Keratinocyte (primary cell): ENCODE results near the gene TOX2. TPM values are rescaled to one million over a fixed set of nuclear protein-coding genes. Genes with fewer than 3 reads are reported as not detected.
A peak's percentile ranks its signal among the peaks of the same experiment; 100 is the strongest.

ENCODE experiments used
- DNase-seq: peaks from one replicate; pipeline ENCODE4 v3.0.0-alpha.2; 2011; ENCODE audit warnings: low read depth, missing footprints, low spot score
- FAIRE-seq: peaks from 2 replicates; lab custom pipeline; 2011; peaks lifted over from hg19 to GRCh38; lab: Jason Lieb, UNC
- H2AFZ ChIP-seq: 2 replicates; pipeline ENCODE4 v1.6.0; 2012; ENCODE audit warnings: low read length, control low read depth, inconsistent platforms; ENCODE audit not compliant: control insufficient read depth
- H3K27ac ChIP-seq: 2 replicates; pipeline ENCODE4 v1.5.1; 2011; ENCODE audit warnings: low read length; ENCODE audit not compliant: control insufficient read depth, insufficient read depth
- H3K27me3 ChIP-seq: 3 replicates; pipeline ENCODE4 v1.6.0; 2011; ENCODE audit warnings: low read length; ENCODE audit not compliant: control insufficient read depth, insufficient read depth; ENCODE audit errors: extremely low read depth
- H3K36me3 ChIP-seq, 2 experiments: 2 replicates in 1 of 2; 3 replicates in 1 of 2; pipeline ENCODE4 v1.5.1; 2011; ENCODE audit warnings: low read length in 2 of 2, mild to moderate bottlenecking in 1 of 2; ENCODE audit not compliant: control insufficient read depth in 2 of 2, insufficient read depth in 2 of 2; ENCODE audit errors: extremely low read depth in 1 of 2
- H3K4me1 ChIP-seq: 3 replicates; pipeline ENCODE4 v1.5.1; 2011; ENCODE audit warnings: low read length; ENCODE audit not compliant: control insufficient read depth, insufficient read depth; ENCODE audit errors: extremely low read depth
- H3K4me2 ChIP-seq: 3 replicates; pipeline ENCODE4 v1.6.0; 2011; ENCODE audit warnings: low read depth, low read length; ENCODE audit not compliant: control insufficient read depth, insufficient read depth; ENCODE audit errors: extremely low read depth
- H3K4me3 ChIP-seq, 3 experiments: fragments of 200-600 bp in 1 of 3; sonication (generic) in 1 of 3; 2 replicates in 2 of 3; 3 replicates in 1 of 3; pipeline ENCODE4 v1.5.1; 2011 to 2016; ENCODE audit warnings: low read length in 3 of 3, mild to moderate bottlenecking in 3 of 3, control low read depth in 2 of 3, inconsistent platforms in 1 of 3, low read depth in 1 of 3, mixed read lengths in 1 of 3, mixed run types in 1 of 3, moderate library complexity in 1 of 3; ENCODE audit not compliant: control insufficient read depth in 2 of 3, insufficient read depth in 2 of 3; ENCODE audit errors: extremely low read depth in 1 of 3
- H3K79me2 ChIP-seq: 2 replicates; pipeline ENCODE4 v1.6.0; 2012; ENCODE audit warnings: low read length; ENCODE audit not compliant: control insufficient read depth, insufficient read depth
- H3K9ac ChIP-seq: 3 replicates; pipeline ENCODE4 v1.6.0; 2011; ENCODE audit warnings: low read length; ENCODE audit not compliant: control insufficient read depth, insufficient read depth; ENCODE audit errors: extremely low read depth
- H3K9me1 ChIP-seq: 3 replicates; pipeline ENCODE4 v1.6.0; 2011; ENCODE audit warnings: low read length; ENCODE audit not compliant: control insufficient read depth, insufficient read depth; ENCODE audit errors: extremely low read depth
- H3K9me3 ChIP-seq: 2 replicates; pipeline ENCODE4 v1.5.1; 2012; ENCODE audit warnings: low read depth, low read length; ENCODE audit not compliant: control insufficient read depth
- H4K20me1 ChIP-seq: 3 replicates; pipeline ENCODE4 v1.6.0; 2011; ENCODE audit warnings: low read length; ENCODE audit not compliant: control insufficient read depth, insufficient read depth; ENCODE audit errors: extremely low read depth
- CTCF ChIP-seq, 3 experiments: IDR thresholded peaks in 1 of 3; conservative IDR thresholded peaks in 1 of 3; optimal IDR thresholded peaks in 1 of 3; 2 replicates in 2 of 3; 3 replicates in 1 of 3; pipeline versions ENCODE3 to v1.5.1; 2011; ENCODE audit warnings: low read length in 3 of 3, mild to moderate bottlenecking in 3 of 3, moderate library complexity in 2 of 3, control low read depth in 1 of 3, inconsistent platforms in 1 of 3; ENCODE audit not compliant: insufficient read depth in 2 of 3; ENCODE audit errors: extremely low read depth in 1 of 3
- EZH2 ChIP-seq: IDR thresholded peaks from one replicate; pipeline ENCODE4 v1.6.1; 2012; ENCODE audit warnings: inconsistent platforms, mild to moderate bottlenecking, low read length, moderate library complexity
- dilution Hi-C: fragments of 300-500 bp; cut with MboI; formaldehyde crosslinking; loops from one replicate; pipeline ENCODE4 v1.7.0; 2020; ENCODE audit warnings: low sequenced_read_pairs; ENCODE audit not compliant: extremely low pct_ligation_motif_present
- polyA plus RNA-seq, 5 experiments: library from polyadenylated mRNA; depleted of rRNA in 3 of 5; stranded (reverse) in 3 of 5; stranded (forward) in 1 of 5; unstranded in 1 of 5; fragments of >200 nt; gene quantifications; 1 replicate in 1 of 5; 2 replicates in 3 of 5; 3 replicates in 1 of 5; pipeline versions ENCODE4 v1.2.1 to v1.2.3, GENCODE V29; 2011 to 2012; ENCODE audit warnings: missing spikeins in 2 of 5, low read depth in 1 of 5, low replicate concordance in 1 of 5

Gene TOX2
- polyA plus RNA-seq, 1 donor (not counting 4 experiments of a cell fraction or from before 2014, with no cell fraction given): 0.20 TPM

GRCh38 chr20:43954704-43955061 is 40.0 kb downstream of the TOX2 start:
- no peaks in the 10 kb centered on the region for H4K20me1 ChIP-seq
- FAIRE-seq: no peak
- H3K27ac ChIP-seq: no peak overlapping the region
- peak overlapping the region; percentile 61 for H3K4me2 ChIP-seq
- no peaks in the 10 kb centered on the region for H3K27me3 ChIP-seq
- H3K9ac ChIP-seq: no peak overlapping the region
- no peak for TF ChIP-seq CTCF (optimal IDR thresholded peaks at IDR 0.05 in 1 of 3, IDR thresholded peaks at IDR 0.05 in 1 of 3, conservative IDR thresholded peaks at IDR 0.05 in 1 of 3; ENCODE audit: extremely low read depth in 1 of 3, insufficient read depth in 2 of 3, low read length in 3 of 3)
- TF ChIP-seq EZH2: no peak
- dilution Hi-C loops: no loop called here
- no peaks in the 10 kb centered on the region for H3K79me2 ChIP-seq
- no peaks in the 10 kb centered on the region for H3K9me1 ChIP-seq
- no peaks in the 10 kb centered on the region for H3K9me3 ChIP-seq
- no peaks in the 10 kb centered on the region for H3K36me3 ChIP-seq
- peaks cover 48% of the 10 kb centered on the region for H3K4me1 ChIP-seq
- DNase-seq: no peak
- H3K4me3 ChIP-seq: no peak overlapping the region
- H2AFZ ChIP-seq: no peak overlapping the region

GRCh38 chr20:43955062-43955749 is 40.6 kb downstream of the TOX2 start:
- Histone ChIP-seq H3K4me3 (no peak overlapping the region), H4K20me1 (no peaks in the 10 kb centered on the region), H3K36me3 (no peaks in the 10 kb centered on the region), H3K9me3 (no peaks in the 10 kb centered on the region), H2AFZ (no peak overlapping the region), H3K9me1 (no peaks in the 10 kb centered on the region), H3K4me1 (peaks cover 53% of the 10 kb centered on the region), H3K4me2 (peak overlapping the region; percentile 61), H3K27ac (peak overlapping the region; percentile 53), H3K9ac (peak overlapping the region; percentile 10), H3K79me2 (no peaks in the 10 kb centered on the region), H3K27me3 (no peaks in the 10 kb centered on the region)
- TF ChIP-seq CTCF (optimal IDR thresholded peaks at IDR 0.05 in 1 of 3, IDR thresholded peaks at IDR 0.05 in 1 of 3, conservative IDR thresholded peaks at IDR 0.05 in 1 of 3; ENCODE audit: extremely low read depth in 1 of 3, insufficient read depth in 2 of 3, low read length in 3 of 3): no peak
- no peak for TF ChIP-seq EZH2
- peak; percentile 86 for DNase-seq
- dilution Hi-C loops: no loop called here
- FAIRE-seq: peak; percentile 88
